NCI-H526 (cell line): ENCODE measurements around the gene PLVAP.
A peak's percentile ranks its signal among the peaks of the same experiment; 100 is the strongest.

Source experiments
- DNase-seq, 2 experiments: peaks; one replicate each; lab custom pipeline; 2025; lab: John Stamatoyannopoulos, UW

Gene PLVAP

DNA sequence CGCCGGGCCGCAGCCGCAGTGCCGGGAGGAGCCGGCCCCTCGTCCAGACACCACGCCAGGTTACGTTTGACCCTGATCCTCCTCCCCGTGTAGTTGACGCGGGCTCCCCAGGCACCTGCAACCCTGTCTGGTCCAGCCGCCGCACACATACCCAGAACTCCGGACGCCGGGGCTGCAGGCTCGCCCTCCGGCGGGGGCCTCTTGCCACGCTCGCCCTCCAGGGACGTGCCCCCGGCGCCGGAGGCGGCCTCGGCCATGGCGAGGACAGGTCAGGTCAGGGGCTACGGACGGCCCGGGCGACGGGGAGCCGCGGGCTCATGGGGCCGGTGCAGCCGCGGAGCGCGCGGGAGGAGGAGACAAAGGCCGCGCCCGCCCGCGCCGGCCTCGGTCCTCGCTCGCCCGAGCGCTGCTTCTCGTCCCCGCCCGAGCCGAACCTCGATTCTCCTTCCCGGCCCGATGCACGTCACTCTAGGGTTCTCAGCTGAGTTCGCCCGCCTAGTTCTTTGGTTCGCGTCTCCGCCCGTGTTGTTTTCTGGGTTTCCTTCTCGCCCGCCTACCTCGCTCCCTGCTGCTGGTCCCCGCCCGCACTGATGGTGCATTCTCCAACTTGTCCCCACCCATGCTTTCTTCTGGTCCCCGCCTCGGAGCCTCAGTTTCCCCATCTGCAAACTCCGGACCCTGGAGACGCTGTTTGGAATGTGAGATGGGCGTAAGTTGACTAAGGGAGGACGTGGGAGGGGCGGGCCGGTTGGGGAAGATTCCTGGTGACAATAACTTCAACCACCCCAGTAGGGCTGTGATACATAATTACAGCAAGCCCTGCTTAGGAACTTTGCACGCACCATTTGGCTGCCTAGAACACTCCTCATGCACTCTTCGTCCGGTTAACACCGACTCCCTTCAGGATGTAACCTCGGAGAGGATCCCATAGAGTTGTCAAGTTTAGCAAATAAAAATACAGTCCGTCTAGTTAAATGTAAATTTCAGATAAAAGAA, 42.4 kb downstream of the PLVAP start, which contains the start of gene ANO8:
Gene ANO8 (minus strand): TSS at position 442 of the 996 bp plus-strand sequence. CDS start 185 bp downstream, at position 257.
- DNase-seq, result peak; percentile 89 to 95

- no peak for DNase-seq
Observed at GRCh38 chr19:17333611-17334413, 43.3 kb downstream of the PLVAP start.

- DNase-seq, result peak; percentile 42 to 49
Observed at GRCh38 chr19:17332677-17333581, 44.2 kb downstream of the PLVAP start.

GRCh38 chr19:17332360-17332676, 44.8 kb downstream of the PLVAP start:
- DNase-seq, result no peak

GRCh38 chr19:17331045-17331558, 46.0 kb downstream of the PLVAP start:
- DNase-seq, result peak in 1 of 2 experiments; percentile 43

DNA sequence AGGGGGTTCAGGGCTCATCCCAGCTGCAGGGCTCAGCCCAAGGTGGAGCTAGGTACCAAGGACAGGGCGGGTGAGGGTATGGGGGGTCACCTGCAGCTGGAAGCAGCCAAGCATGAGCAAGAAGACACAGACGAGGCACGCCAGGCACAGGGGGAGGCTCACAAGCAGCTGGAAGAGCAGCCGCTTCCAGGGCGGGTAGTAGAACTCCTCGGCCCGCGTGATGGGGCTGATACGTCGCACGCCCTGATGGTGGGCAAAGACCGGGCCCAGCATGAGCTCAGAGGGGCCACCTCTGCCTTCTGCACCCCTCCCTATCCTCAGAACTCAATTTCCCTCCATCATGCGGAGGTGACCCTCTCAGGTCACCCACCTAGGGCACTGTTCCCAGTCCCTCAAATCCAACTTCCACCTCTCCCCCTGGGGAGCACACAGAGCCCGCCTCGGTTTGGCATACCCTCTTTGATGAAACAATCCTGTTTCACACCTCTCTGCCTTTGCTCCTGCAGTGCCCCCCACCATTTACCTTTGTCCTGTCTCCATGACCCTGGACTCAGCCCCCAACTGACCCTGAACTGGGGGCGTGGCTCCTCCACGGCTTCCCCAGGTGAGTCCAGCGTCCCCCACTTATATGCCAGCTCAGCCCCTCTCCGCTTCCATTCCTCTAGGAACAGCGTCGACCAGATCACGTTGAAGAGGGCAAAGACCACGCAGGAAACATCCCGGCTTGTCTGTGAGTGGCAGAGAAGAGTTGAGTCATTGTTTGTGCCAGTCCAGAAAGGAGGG, 46.7 kb downstream of the PLVAP start:
- DNase-seq, result no peak

DNA sequence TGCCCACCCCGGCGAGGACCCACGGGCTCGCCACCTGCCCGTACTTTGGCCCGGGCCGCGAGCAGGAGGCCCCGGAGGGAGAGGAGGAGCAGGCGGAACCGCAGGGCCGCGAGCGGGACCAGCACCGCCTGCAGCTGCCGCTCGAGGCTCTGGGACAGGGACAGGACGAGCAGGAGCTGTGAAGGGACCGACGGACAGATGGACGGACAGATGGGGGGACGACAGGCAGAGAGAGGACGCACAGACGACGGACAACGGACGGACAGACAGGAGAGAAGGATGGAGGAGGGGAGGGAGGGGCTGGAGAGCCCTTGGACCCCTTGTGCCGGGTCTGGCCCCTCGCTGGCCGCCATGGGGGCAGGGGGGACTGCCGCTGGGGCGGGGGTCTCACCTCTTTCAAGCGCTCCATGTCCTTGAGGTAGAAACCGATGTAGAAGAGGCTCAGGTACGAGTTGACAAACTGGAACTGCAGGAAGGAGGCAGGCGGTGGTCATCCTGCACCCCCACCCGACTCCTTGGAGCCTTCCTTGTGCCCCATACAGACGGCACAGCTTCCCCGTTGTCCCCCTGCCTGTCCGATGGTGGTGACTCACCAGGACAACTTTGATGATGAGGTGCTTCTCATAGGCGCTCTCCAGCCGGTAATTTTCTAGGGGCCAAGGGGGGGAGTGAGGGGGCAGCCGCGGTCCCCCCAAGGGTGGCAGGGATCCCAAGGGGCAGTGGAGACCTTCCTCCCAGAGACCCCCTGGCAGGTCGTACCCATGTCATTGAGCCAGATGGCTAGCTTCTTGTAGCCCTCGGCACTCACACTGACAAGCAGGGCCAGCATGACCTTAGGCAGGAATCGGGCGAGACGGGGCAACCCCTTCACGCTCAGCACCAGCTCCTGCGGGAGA, 47.5 kb downstream of the PLVAP start:
- no peak for DNase-seq

DNA sequence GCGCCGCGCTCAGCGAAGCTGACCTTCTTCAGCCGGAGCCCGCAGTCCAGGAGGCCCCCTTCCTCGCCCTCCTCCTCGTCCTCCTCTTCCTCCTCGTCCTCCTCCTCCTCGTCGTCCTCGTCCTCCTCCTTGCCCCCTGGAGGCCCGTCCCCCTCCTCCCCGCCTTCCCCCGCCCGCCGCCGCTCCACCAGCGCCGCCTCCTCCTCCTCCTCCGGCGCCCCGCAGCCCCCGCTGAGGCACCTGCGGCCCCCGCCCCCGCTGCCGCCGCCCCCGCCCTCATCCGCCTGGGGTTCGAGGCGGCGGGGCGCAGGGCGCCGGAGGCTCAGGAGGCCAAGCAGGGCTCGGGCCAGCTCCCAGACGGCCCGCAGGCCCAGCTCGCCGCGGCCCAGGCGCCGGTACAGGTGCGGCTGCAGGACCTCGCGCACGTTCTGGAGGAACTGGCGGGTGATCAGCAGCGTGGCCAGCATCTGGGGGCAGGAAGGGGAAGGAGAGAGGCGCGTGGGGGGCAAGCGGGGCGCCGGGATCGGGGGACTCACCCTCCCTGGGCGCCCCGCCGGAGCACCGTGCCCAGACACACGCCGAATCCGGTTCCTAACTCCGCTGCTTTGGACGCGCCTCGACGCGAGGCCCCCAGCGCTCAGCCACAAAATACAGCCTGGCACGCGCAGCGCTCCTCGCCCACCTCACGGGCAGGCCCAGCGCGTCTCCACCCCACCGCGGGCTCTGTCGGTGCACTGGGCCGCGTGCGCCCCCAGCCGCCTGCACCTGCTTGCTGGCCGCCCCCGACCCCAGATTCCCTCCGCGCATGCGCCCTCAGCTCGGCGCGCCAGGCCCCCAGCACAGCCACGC, 48.4 kb downstream of the PLVAP start:
- peak in 1 of 2 experiments; percentile 46 for DNase-seq

DNA sequence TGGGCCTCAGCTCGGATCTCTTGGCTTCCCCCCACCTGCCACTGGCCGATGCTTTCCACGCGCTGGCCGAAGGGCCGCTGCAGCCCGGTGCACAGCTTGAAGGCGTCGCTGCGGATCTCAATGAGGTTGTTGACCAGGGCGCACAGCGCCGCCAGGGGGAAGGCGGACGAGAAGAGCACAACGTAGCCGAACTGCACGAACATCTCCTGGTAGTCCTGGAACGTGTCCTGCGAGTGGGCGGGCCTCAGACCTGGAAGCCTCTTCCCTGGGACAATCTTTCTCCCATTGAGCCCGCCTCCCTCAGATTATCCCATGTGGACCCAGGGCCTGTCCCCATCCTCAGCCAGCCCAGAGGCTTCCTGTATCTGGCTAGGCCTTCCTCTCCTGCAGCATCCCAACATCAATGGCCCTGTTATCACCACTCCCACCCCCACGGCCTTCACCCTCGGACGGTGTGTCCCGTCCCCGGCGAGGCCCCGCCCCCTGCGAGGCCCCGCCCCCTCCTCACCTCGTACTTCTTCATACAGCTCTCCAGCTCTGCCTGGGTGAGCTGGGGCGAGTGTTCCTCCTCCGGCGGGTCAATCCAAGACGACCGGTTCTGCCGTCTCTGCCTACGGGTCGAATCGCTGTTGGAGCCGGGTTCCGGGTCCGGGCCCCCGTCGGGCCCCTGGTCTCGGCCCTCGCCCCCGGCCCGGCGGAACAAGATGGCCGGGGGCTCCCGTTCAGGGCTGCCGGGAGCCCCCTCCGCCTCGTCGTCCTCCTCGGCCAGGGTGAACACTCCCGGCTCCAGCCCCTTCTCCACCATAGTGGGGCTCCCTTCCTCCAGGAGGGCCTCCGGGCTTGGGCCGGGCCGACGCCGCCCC, 49.3 kb downstream of the PLVAP start:
- peak; percentile 57 to 85 for DNase-seq

DNA sequence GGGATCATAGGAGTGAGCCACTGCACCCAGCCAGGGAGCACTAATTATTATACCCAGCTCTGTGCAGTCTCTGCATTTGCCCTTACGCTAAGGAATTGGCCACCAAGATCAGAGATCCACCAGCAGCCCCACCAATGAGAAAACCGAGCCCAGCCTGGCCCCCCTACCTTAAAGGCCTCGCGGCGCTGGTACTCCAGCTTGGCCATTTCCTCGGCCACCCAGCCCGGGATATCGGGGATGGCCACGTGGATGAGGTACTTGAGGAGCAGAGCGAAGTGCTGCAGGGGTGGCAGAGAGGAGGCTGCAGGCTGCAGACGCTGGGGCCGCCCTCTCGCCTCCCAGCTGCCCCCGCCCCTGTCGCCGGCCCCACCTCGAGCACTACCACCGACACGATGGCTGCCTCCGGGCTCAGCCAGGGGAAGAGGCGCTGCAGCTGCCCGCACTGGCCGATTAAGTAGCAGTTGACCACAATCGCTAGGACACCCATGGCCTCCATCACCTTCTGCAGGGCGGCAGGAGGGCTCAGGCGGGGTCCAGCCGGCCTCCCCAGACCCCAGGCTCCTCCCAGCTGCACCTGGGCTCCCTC, 50.0 kb downstream of the PLVAP start:
- DNase-seq, result no peak

- DNase-seq, result no peak
Observed at GRCh38 chr19:17326595-17326966, 50.6 kb downstream of the PLVAP start.

DNA sequence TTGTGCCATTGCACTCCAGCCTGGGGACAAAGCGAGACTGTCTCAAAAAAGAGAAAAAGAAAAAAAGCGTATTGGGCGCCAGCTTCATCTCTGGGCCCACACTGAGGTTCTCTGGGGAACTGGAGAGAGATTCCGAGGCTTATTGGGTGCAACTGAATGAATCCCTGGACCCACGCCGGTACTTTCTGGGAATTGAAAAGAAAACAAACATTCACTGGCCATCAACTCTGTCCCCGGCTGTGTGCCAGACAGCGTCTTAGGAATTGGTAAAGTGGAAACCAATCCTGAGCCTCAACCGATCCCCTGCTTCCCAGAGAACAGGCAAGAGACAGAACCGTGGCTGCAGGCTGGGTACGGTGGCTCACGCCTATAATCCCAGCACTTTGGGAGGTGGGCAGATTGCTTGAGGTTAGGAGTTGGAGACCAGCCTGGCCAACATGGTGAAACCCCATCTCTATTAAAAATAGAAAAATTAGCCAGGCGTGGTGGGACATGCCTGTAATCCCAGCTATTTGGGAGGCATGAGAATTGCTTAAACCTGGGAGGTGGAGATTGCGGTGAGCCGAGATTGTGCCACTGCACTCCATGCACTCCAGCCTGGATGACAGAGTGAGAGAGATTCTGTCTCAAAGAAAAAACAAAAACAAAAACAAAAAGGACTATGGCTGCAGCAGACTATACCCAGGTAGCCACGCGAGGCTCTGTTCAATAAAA, 51.1 kb downstream of the PLVAP start:
- DNase-seq, result no peak

DNA sequence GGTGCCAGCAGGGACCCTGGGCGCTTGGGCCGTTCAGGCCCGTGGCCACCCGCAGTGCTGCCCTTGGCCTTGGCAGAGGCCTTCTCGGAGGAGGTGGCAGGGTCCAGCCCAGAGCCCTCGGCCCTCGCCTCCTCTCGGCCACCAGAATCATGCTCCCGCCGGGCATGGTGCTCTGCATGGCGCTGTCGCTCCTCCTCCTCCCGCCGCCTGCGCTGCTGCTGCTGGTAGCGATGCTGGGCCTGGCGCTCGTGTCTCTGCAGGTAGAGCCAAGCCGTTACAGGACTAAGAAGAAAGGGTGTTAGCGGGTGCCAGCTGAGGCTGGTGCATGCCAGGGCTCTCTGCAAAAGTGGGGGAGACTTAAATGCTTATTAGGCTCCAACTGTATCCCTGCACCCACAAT, 52.0 kb downstream of the PLVAP start:
- no peak for DNase-seq

DNA sequence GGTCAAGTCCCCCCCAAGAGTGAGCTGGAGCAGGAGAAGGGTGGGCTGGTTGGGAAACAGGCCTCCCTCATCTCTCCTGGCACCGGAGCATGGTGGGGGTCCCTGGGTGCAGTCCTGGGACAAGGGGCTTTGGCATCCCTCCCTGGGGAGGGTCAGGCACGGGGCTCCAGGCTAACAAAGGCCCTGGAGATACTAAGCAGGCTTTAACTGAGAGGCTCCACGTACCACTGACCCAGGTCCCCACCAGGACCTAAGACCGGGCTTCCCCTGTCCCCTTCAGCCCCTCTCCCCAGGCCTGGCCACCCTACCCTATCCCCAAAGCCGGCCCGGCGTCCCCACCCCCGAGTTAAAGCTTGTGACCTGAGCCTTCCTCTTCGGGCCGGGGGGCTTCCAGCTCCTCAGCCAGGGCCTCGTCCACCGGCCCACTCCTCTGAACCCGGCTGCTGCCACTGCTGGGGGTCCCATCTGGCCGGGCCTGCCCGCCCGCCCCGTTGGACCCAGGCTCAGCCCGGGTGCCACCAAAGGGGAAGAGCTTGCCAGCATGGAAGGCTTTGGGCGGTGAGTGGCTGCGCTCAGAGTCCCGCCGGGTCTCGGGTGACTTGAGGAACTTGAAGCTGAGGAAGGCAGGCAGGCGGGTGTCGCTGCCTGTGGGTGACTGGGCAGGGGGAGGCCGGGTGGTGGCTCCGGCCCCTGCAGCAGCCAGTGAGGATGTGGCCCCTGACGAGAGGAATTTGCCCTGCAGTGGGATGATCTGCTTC, 52.6 kb downstream of the PLVAP start:
- no peak for DNase-seq

GRCh38 chr19:17323964-17324332, 53.2 kb downstream of the PLVAP start:
- no peak for DNase-seq
